ENCODE data around the gene INPP5B. TPM values are rescaled to one million over a fixed set of nuclear protein-coding genes. Genes with fewer than 3 reads are reported as not detected.

INPP5B gene
- total and polyA plus RNA-seq, 12 donors, result 4.1 to 17.3 (median 12.5) TPM

DNA sequence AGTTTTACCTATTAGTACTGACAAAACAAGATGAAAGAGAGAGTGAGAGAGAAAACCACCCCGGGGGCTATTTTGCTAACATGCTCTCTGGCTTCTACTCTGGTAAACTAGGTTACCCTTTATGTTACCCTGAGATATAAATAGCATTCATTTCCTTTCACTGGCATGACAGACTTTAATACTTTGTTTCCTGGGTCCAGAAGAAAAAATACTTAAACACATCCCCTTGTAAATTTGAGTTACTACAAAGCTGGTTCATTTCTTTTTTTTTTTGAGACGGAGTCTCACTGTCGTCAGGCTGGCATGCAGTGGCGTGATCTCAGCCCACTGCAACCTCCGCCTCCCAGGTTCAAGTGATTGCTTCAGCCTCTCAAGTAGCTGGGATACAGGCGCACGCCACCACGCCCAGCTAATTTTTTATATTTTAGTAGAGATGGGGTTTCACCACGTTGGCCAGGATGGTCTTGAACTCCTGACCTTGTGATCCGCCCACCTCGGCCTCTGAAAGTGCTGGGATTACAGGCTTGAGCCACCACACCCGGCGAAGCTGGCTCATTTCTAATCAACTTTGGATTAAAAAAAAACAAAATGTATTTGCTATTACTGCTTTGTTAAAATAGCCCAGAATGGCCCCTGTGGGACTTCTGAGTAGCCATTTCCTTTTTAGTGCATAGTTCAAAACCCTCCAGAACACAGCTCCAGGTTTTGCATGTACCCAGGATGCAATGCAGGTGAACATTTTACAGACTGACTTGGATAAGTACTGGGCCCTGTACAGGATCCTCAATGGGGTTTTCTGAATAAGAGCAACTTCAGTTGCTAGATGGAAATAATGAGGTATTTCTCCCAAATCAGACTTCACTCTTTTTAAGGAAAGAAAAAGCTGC lies 20.6 kb downstream of the INPP5B start:
- intact Hi-C loops (cut with DNase I), result no loop called here
- peaks cover 0 to 64% (median 39%) of the 10 kb centered on the region in 9 donors for H3K4me1 ChIP-seq
- H3K36me3 ChIP-seq, result peaks cover 0 to 61% (median 8%) of the 10 kb centered on the region in 9 donors
- H3K9me3 ChIP-seq, result no peaks in the 10 kb centered on the region
- peak in 1 of 8 donors; percentile 25 for ATAC-seq
- no peak for DNase-seq
- TF ChIP-seq, protein P1, sequence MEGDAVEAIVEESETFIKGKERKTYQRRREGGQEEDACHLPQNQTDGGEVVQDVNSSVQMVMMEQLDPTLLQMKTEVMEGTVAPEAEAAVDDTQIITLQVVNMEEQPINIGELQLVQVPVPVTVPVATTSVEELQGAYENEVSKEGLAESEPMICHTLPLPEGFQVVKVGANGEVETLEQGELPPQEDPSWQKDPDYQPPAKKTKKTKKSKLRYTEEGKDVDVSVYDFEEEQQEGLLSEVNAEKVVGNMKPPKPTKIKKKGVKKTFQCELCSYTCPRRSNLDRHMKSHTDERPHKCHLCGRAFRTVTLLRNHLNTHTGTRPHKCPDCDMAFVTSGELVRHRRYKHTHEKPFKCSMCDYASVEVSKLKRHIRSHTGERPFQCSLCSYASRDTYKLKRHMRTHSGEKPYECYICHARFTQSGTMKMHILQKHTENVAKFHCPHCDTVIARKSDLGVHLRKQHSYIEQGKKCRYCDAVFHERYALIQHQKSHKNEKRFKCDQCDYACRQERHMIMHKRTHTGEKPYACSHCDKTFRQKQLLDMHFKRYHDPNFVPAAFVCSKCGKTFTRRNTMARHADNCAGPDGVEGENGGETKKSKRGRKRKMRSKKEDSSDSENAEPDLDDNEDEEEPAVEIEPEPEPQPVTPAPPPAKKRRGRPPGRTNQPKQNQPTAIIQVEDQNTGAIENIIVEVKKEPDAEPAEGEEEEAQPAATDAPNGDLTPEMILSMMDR (IDR thresholded peaks at IDR 0.05), result no peak
- WGBS, 2 donors, result 59 to 64% methylated on average over 13 of the region's 13 CpGs
- no peaks in the 10 kb centered on the region for H3K27me3 ChIP-seq
- H3K27ac ChIP-seq, result peak overlapping the region in 9 of 10 donors; percentile 12 to 71 (median 55)
- no peak overlapping the region for H3K4me3 ChIP-seq

DNA sequence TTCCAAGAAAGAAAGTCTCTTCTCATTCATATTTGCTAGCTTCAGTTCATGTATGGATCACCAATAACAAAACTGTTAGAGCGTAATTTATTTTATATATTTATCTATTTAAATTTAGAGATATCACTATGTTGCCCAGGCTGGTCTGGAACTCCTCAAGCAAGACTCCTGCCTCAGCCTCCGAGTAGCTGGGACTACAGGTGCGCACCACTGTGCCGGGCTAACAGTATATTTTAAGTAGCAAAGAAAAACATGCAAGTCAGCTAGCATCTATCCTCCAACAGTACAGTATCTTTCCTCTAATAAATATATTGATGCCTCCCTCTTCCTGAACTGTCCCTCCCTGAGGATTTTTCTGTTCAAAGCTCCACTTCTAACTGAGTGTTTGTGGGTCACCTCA lies 21.5 kb downstream of the INPP5B start:
- TF ChIP-seq, protein P1 (IDR thresholded peaks at IDR 0.05), result no peak
- H3K4me1 ChIP-seq, result peaks cover 0 to 56% (median 30%) of the 10 kb centered on the region in 9 donors
- 68 to 83% methylated on average over 4 of the region's 4 CpGs for WGBS, 2 donors
- intact Hi-C loops (cut with DNase I), result no loop called here
- ATAC-seq, result peak in 1 of 8 donors; percentile 15
- no peaks in the 10 kb centered on the region for H3K27me3 ChIP-seq
- peaks cover 0 to 70% (median 8%) of the 10 kb centered on the region in 9 donors for H3K36me3 ChIP-seq
- no peaks in the 10 kb centered on the region for H3K9me3 ChIP-seq
- no peak overlapping the region for H3K4me3 ChIP-seq
- H3K27ac ChIP-seq, result peak overlapping the region in 8 of 10 donors; percentile 12 to 71 (median 60)
- no peak for DNase-seq

DNA sequence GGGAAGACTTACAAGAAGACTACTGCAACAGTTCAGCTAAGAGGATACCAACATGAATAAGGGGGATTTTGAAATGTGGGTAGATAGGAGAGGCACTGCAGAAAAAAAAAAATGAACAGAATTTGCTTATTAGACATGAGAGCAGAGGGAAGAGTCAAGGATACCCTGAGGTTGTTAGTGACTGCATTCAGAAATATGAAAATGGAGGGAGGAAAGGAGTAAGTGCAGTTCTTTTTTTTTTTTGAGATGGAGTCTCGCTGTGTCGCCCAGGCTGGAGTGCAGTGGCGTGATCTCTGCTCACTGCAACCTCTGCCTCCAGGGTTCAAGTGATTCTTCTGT lies 23.3 kb downstream of the INPP5B start:
- Histone ChIP-seq H3K27ac (peak overlapping the region in 1 of 10 donors; percentile 54), H3K27me3 (no peaks in the 10 kb centered on the region), H3K9me3 (no peaks in the 10 kb centered on the region), H3K4me1 (peaks cover 0 to 55% (median 24%) of the 10 kb centered on the region in 9 donors), H3K4me3 (no peak overlapping the region), H3K36me3 (peaks cover 0 to 62% (median 8%) of the 10 kb centered on the region in 9 donors)
- DNase-seq (no peak), ATAC-seq (no peak)
- TF ChIP-seq, protein P1 (IDR thresholded peaks at IDR 0.05), result no peak
- 91 to 100% methylated on average over 3 of the region's 3 CpGs for WGBS, 2 donors
- intact Hi-C loops (cut with DNase I), result no loop called here

DNA sequence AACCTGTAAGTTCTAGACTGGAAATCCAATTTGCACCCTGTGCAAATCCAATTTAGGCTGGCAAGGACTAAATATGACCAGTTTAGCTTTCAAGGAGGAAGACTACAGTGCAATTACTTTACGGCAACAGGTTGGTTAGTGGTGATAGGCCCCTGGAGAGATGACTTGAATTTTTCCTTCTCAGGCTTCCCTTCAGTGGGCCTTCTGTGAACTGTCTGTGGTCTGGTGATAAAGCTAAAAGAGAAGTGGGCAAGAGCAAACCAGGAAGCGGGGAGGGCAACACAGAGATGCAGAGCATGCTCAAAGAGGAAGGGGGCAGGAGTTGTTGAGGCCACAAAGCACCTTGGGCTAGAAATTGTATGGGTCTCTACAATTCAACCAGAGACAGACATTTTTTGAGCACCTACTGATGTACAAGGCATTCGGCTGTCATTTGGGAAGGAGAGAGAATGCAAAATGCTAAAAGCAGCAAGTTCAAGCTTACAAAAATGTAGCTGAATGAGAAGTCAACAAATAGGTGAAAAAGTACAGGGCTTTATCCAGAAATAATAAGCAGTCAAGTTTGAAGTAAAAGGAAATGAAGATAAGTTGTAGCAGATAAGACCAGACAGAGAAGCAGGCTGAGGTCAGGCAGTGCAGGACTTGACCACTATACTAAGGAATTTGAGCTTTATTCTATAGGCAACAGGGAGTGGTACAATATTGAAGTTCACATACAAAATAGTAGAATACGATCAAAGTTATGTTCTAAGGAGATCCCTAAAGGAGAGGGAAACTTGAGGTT lies 23.9 kb downstream of the INPP5B start:
- no peak for DNase-seq
- peaks cover 0 to 58% (median 8%) of the 10 kb centered on the region in 9 donors for H3K36me3 ChIP-seq
- TF ChIP-seq, protein P1 (IDR thresholded peaks at IDR 0.05), result no peak
- H3K4me3 ChIP-seq, result no peak overlapping the region
- H3K9me3 ChIP-seq, result no peaks in the 10 kb centered on the region
- H3K4me1 ChIP-seq, result peaks cover 0 to 59% (median 24%) of the 10 kb centered on the region in 9 donors
- intact Hi-C loops (cut with DNase I), result no loop called here
- peak in 5 of 8 donors; percentile 15 to 42 (median 34) for ATAC-seq
- H3K27ac ChIP-seq, result peak overlapping the region in 1 of 10 donors; percentile 54
- H3K27me3 ChIP-seq, result no peaks in the 10 kb centered on the region
- 76 to 90% methylated on average over 4 of the region's 4 CpGs for WGBS, 2 donors
